HG02852 (cell line): ENCODE results near the gene SLAMF9.
A peak's percentile ranks its signal among the peaks of the same experiment; 100 is the strongest.
"Not testable (repeated sequence)": the region's sequence is repeated elsewhere in the genome, so short reads cannot be mapped to it uniquely, and the experiment has no call there.

Experiments
- ATAC-seq: cut with Tn5 transposase; IDR thresholded peaks from one replicate; pipeline ENCODE4 v1.9.1; 2021; ENCODE audit warnings: mild to moderate bottlenecking, moderate library complexity; ENCODE audit not compliant: unreplicated experiment

Gene SLAMF9

GRCh38 chr1:159922511-159923202 is 31.4 kb downstream of the SLAMF9 start:
- no peak for ATAC-seq

- ATAC-seq, result no peak
Observed at GRCh38 chr1:159921700-159922504, 32.1 kb downstream of the SLAMF9 start.

- ATAC-seq, result peak; percentile 27
Observed at GRCh38 chr1:159921251-159921650, 32.8 kb downstream of the SLAMF9 start.

DNA sequence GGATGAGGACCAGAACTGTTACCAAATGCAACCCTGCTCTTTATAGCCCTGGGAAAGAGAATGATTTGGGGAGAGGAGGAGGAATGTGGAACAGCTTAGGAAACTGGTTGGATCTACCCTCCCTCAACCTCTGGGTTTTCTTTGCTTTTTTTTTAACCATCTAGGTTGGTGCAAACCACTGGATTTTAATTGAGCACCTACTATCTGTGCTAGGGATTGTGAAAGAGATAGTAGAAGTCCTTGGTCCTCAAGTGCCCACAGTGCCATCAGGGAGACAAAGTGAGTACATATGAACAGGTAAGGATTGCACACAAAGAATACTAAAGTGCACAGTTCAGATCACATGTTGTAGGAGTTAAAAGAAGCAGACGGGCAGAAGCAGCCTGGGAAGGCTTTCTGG is 33.4 kb downstream of the SLAMF9 start:
- ATAC-seq, result no peak

- no peak for ATAC-seq
Observed at GRCh38 chr1:159920202-159920601, 33.8 kb downstream of the SLAMF9 start.

GRCh38 chr1:159919236-159919865 is 34.7 kb downstream of the SLAMF9 start:
- no peak for ATAC-seq

DNA sequence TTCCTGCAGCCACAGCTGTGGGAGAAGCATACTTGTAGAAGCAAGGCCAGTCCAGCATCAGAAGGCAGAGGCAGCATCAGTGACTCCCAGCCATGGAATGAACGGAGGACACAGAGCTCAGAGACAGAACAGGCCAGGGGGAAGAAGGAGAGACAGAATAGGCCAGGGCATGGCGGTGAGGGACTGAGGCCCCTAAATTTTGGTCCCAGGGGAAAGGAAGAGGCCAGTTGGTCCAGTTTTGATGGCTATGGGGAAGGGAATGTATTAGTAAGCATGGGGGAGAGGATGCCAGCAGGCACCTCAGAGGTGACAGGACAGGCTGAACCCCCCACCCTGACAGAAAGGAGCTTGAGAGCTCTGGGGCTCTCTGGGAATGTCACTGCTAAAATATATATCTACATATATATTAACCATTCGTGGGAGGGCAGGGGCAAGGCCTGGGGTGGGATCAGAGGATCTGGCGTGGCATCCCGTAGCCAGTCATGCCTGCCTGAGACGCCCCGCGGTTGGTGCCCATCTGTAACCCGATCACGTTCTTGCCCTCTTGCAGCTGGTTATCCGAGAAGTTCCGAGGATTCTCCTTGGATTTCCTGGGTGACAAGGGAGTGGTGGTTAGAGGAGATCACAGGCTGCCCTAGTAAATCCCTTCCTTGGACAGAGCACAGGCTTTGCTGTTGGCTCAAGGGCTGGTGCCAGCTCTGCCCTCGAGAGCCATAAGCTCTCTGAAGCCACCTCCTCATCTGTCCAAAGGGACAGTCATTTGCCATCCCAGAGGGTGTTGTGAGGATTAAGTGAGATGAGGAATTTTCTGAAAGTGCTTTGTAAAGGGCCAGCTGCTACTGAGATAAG is 35.5 kb downstream of the SLAMF9 start:
- ATAC-seq, result no peak

GRCh38 chr1:159917533-159918351 is 36.3 kb downstream of the SLAMF9 start:
- no peak for ATAC-seq

DNA sequence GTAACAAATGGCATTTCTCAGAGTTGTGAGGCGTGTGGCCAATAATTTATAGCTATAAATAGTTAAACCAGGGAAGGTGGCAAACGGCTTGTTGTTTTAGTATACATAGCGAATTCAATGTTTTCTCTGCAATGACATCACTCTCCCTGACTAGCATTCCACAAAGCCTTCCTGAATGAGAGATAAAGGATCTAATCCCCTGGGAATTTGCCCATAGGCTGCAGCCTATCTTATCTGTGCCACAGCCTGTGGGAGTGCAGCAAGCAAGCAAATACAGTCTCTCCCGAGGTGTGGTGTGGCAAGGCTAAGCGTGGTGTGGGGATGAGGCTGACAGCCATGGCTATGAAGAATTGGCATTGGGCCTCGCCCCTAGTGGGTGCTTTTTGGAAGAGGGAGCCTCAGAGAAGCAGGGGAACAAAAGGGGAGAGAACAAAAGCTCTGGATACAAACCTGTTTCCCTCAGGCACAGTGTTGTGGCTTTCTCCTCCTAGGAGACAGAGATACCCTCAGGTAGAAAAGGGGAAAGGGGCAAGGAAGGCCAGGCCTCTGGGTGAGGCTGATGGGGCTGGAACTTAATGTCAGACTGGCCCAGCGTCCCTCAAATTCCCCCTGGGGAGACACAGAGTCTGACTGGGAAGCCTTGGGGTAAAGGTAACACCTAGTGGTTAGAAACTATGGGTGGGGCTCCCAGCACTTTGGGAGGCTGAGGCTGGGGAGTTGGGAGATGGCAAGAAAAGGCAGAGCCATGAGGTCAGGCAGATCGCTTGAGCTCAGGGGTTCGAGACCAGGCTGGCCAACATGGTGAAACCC is 37.6 kb downstream of the SLAMF9 start:
- ATAC-seq, result no peak

DNA sequence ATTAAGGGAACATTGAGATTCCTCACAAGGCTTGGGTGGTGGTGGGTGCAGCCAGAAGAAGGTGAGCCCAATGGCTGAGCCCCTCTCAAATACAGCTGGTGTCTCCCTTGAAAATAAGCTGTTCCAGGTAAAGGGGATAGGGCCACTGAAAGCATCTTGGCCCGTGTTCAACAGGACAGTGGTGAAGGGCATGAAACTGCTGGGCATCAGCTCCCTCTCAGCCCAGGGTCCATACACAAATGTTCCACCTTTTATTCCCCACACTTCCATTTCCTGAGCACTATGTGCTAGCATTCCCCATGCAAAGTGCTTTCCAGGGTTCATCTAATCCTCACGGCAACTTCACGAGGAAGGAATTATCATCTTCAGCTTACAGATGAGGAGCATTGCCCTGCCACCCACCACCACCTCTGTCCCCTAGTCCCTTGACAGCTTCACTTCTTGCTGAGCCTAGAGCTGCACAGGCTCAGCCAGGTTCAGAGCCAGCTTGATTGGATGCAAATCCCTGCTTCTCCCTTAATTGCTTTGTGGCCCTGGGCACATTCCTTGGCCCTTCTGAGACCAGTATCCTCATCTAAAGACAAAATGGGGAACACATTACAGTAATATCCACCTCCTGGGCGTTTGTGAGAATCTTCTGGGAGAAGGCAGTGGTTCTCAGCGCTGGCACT is 38.3 kb downstream of the SLAMF9 start:
- ATAC-seq, result no peak

- no peak for ATAC-seq
Observed at GRCh38 chr1:159914252-159915018, 39.6 kb downstream of the SLAMF9 start.

DNA sequence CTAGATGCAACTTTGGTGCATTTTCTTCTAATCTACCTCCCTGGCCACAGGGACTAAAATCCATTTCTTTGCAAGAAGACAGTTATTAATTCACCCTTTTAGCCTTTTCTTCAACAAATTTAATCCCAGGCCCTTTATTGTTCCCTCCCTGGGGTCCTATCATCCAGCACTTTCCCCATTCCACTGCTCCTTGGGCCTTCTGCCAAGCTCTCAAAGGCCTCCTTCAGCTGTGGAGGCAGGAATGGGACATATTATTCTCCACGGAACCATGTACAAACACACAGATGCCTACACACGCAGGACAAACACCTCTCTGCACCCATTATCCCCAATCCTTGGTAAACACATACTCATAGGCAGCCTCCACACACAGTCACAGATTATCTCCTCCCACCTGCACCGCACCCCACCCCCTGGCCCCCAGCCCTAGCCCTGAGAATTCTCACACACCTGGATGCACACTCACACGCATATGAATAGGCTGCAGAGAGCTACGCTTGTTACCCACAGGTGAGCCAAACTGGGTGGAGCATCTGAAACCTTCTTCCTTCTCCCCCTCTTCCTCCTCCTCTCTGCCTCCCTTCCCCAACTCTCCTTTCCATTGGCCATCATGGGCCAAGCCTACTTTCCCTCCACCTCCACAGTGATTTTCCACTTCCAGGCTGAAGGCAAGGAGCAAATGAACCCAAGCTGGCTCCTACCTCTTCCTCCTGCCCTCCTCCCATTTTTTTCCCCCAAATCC is 40.4 kb downstream of the SLAMF9 start:
- no peak for ATAC-seq

DNA sequence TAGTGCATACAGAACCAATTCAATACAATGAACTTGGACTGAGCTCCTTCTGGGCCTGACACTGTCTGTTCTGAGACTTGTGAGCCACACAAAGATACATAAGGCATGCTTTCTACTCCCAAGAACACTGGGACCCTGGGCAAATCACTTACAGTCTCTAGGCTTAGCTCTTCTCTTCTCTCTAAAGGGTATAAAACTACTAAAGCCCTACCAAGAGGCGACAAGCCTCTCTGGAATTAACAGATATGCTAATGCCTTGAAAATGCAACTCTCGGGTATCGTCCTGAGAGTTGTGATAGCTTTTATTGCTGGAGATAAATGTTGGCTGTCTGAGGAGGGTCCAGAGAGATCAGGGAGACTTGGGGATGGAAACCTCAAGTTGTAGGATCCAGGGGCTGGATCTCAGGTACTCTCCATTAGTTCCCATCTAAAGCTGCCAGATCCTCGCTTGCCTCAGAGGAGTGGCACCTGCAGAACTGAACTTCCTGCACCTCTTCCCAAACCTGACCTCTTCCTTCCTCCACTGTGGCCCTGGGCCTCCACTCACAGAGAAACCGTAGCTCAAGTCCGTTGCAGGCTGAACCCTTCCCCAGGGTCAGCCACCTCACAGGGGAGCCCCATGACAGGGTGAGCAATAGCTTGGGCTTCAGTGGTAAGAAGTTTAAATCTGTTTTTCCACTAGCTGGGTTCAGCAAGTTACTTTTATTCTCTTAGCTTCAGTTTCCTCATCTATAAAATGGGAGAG is 42.5 kb downstream of the SLAMF9 start:
- no peak for ATAC-seq

GRCh38 chr1:159908031-159908940 is 45.8 kb downstream of the SLAMF9 start:
- ATAC-seq, result no peak

DNA sequence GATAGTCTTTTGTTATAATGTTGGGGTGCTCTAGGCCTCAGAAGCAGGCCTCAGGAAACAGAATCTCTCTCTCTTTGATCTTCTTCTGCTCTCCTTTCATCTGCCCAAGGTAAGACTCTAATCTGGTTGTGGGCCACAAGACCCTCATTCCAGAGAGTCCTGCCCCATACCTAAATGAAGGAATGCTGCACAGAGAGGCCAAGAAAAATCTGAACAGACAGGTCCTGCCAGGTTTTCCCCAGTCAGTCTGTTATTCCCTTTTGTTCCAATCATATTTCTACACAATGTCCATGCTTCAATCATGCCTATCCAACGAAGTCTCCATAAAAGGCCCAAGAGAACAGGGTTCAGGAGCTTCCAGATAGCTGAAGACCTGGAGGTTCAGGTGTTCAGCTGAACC is 47.1 kb downstream of the SLAMF9 start:
- no peak for ATAC-seq

GRCh38 chr1:159904036-159904435 is 50.0 kb downstream of the SLAMF9 start:
- not testable (repeated sequence) for ATAC-seq
